ENCODE measurements around the gene KRT6A.

GRCh38 chr12:52443966-52444365 lies 49.1 kb downstream of the KRT6A start:
- no peak for TF ChIP-seq EZH2 (IDR thresholded peaks at IDR 0.05)
- TF ChIP-seq CTCF (IDR thresholded peaks at IDR 0.05) = no peak
- no peak for TF ChIP-seq EZH2phosphoT487 (IDR thresholded peaks at IDR 0.05)

All from neural progenitor cell (in vitro differentiated cells).